Measurements from ENCODE around the gene ITGB1BP2. TPM values are rescaled to one million over a fixed set of nuclear protein-coding genes. Genes with fewer than 3 reads are reported as not detected.
"Not testable (repeated sequence)": the region's sequence is repeated elsewhere in the genome, so short reads cannot be mapped to it uniquely, and the experiment has no call there.

Gene ITGB1BP2
- total RNA-seq, 1 donor from 2014 or later = 0.38 TPM

DNA sequence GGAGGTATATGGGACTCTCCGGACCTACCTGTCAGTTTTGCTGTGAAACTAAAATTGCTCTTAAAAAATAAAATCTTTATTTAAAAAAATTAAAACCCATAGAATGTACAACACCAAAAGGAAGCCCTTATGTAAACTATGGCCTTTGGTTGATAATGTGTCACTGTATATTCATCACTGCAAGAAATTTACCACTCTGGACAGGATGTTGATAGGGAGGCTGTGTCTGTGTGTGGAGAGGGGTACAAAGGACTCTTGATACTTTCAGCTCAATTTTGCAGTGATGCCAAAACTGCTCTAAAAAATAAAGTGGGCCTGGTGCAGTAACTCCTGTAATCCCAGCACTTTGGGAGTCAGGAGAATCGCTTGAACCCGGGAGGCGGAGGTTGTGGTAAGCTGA is 44.7 kb upstream of the ITGB1BP2 start:
- Histone ChIP-seq H3K9me3 (no peaks in the 10 kb centered on the region), H3K36me3 (no peaks in the 10 kb centered on the region), H3K4me1 (no peaks in the 10 kb centered on the region), H3K4me3 (no peak overlapping the region), H3K27me3 (no peaks in the 10 kb centered on the region), H3K27ac (no peak overlapping the region)
- TF ChIP-seq, protein P1, sequence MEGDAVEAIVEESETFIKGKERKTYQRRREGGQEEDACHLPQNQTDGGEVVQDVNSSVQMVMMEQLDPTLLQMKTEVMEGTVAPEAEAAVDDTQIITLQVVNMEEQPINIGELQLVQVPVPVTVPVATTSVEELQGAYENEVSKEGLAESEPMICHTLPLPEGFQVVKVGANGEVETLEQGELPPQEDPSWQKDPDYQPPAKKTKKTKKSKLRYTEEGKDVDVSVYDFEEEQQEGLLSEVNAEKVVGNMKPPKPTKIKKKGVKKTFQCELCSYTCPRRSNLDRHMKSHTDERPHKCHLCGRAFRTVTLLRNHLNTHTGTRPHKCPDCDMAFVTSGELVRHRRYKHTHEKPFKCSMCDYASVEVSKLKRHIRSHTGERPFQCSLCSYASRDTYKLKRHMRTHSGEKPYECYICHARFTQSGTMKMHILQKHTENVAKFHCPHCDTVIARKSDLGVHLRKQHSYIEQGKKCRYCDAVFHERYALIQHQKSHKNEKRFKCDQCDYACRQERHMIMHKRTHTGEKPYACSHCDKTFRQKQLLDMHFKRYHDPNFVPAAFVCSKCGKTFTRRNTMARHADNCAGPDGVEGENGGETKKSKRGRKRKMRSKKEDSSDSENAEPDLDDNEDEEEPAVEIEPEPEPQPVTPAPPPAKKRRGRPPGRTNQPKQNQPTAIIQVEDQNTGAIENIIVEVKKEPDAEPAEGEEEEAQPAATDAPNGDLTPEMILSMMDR (IDR thresholded peaks at IDR 0.05) = no peak
- ATAC-seq (no peak), DNase-seq (no peak)
- intact Hi-C loops (cut with DNase I) = no loop called here

DNA sequence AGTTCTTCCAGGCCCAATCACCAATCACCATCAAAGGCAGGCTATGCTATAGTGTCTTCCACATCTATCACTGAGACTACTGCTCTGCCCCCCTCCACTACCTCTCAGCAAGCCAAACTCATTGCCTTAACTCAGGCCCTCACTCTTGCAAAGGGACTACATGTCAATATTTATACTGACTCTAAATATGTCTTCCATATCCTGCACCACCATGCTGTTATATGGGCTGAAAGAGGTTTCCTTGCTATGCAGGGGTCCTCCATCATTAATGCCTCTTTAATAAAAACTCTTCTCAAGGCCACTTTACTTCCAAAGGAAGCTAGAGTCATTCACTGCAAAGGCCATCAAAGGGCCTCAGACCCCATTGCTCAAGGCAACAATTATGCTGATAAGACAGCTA is 32.9 kb upstream of the ITGB1BP2 start:
- ATAC-seq; H3K4me3 ChIP-seq; H3K36me3 ChIP-seq; H3K9me3 ChIP-seq; intact Hi-C loops (cut with DNase I); H3K27ac ChIP-seq; H3K27me3 ChIP-seq; DNase-seq; H3K4me1 ChIP-seq: not testable (repeated sequence)

DNA sequence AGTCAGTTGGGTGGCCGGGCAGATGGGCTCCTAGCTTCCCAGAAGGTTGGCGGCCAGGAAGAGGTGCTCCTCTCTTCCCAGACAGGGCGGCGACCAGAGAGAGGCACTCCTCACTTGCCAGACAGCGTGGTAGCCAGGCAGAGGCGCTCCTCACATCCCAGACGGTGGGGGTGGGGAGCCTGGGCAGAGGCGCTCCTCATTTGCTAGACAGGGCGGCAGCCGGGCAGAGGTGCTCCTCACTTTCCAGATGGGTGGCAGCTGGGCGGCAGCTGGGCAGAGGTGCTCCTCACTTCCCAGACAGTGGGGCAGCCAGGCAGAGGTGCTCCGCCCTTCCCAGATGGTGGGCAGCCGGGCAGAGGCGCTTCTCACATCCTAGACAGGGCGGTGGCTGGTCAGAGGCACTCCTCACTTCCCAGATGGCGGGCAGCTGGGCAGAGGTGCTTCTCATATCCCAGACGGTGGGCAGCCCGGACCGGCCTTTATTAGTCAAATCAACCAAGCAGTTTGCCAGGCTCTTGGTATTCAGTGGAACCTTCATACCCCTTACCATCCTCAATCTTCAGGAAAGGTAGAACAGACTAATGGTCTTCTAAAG is 31.7 kb upstream of the ITGB1BP2 start:
- Histone ChIP-seq H3K27ac (no peak overlapping the region), H3K36me3 (no peaks in the 10 kb centered on the region), H3K4me3 (no peak overlapping the region), H3K4me1 (no peaks in the 10 kb centered on the region), H3K27me3 (no peaks in the 10 kb centered on the region), H3K9me3 (no peaks in the 10 kb centered on the region)
- DNase-seq (no peak), ATAC-seq (no peak)
- TF ChIP-seq, protein P1 (IDR thresholded peaks at IDR 0.05) = no peak
- intact Hi-C loops (cut with DNase I) = no loop called here

DNA sequence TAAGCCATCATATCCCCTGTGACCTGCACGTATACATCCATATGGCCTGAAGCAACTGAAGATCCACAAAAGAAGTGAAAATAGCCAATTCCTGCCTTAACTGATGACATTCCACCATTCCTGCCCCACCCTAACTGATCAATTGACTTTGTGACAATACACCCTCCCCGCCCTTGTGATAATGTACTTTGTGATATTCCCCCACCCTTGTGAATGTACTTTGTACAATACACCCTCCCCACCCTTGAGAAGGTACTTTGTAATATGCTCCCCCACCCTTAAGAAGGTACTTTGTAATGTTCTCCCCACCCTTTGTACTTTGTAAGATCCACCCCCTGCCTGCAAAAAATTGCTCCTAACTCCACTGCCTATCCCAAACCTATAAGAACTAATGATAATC is 29.2 kb upstream of the ITGB1BP2 start:
- ATAC-seq; H3K9me3 ChIP-seq; H3K4me1 ChIP-seq; H3K27me3 ChIP-seq; DNase-seq; H3K4me3 ChIP-seq; intact Hi-C loops (cut with DNase I); H3K27ac ChIP-seq; H3K36me3 ChIP-seq: not testable (repeated sequence)

DNA sequence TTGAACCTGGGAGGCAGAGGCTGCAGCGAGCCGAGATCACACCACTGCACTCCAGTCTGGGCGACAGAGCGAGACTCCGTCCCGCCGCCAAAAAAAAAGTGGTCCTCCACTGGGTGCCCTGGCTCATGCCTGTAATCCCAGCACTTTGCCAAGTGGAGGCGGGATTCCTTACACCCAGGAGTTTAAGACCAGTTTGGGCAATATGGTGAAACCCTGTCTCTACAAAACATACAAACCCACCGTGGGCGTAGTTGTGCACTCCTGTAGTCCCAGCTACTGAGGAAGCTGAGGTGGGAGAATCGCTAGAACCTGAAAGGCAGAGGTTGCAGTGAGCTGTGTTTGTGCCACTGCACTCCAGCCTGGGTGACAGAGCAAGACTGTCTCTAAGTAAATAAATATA is 20.2 kb upstream of the ITGB1BP2 start:
- ATAC-seq; H3K4me3 ChIP-seq; H3K9me3 ChIP-seq; DNase-seq; H3K27me3 ChIP-seq; H3K36me3 ChIP-seq; H3K27ac ChIP-seq; intact Hi-C loops (cut with DNase I): not testable (repeated sequence)
- peaks cover 11% of the 10 kb centered on the region for H3K4me1 ChIP-seq

DNA sequence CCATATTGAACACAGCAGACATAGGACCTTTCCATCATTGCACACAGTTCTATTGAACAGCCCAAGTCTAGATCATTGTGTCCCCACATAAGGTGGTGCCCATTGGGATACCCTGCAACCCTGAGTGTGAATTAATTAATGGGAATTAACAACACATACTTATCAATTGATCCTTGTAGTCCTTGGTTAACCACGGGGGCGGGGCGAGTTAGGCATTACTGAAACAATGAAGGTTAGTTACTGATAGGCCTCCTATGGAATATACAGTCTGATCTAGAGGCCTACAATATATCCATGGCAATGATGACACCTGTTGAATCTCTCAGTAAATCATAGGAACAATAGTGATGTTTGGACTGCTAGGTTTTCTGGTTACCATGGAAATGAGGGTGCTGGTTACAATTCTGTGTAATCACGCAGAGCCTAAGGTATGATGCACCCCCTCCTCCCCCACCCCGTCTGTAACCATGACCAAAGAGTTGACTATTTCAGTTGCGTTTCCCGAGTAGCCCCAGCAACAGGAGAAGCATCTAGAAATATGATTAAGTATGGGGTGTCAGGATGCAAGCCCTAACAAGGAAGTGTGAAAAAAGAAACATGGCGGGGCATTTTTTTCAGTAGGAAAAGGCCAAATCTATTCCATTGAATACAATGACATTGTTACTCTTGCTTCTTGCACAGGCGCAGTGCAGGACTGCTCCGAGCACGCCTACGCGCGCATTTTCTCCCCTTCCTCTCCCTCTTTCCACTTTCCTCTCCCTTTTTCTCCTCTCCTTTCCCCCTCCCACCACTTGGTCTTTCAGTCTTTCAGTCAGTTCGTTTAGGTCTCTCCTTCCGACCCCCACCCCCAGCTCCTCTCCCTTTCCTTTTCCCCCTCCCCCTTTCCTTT is 18.8 kb upstream of the ITGB1BP2 start:
- no peak for DNase-seq
- peak; percentile 76 for ATAC-seq
- Histone ChIP-seq H3K27ac (peak overlapping the region; percentile 92), H3K27me3 (no peaks in the 10 kb centered on the region), H3K4me3 (peak overlapping the region; percentile 68), H3K36me3 (no peaks in the 10 kb centered on the region), H3K4me1 (peaks cover 12% of the 10 kb centered on the region), H3K9me3 (no peaks in the 10 kb centered on the region)
- TF ChIP-seq, protein P1 (IDR thresholded peaks at IDR 0.05) = no peak
- intact Hi-C loops (cut with DNase I) = no loop called here

DNA sequence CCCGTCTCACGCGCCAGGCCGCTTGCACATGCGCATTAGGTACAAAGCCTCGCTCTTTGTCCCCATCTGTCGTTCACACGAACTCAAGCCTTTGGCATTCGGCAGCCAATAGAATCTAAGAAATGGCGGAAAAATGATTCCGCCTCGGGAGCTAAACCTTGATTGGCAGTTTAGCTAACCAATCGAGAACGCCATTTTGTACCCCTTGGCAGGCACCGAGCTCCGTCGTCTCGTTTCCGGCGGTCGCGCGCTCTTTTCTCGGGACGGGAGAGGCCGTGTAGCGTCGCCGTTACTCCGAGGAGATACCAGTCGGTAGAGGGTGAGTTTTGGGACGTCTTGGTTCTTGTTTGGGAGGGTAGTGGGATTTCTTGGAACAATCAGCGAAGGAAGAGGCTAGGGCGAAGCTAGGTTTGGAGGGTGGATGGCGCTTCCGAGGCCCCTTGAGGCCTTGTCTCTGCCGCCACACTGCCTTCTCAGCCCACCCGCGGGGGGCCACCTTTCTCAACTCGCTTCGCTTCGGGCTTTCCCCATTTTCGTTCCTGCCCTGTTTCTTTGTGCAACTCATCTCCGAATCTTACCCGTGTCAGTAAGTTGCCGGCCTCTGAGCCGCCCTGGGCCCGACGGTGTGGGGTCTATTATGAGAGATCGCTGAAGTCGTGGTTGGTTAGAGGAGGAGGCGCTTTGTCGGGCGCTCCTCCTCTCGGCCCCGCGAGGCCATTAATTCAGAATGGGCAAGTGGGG is 18.0 kb upstream of the ITGB1BP2 start, which contains the start of gene NONO:
TSS of gene NONO (plus strand) at position 233 of the 741 bp plus-strand sequence. CDS start 7,003 bp downstream, outside the sequence.
- TF ChIP-seq, protein P1 (IDR thresholded peaks at IDR 0.05) = no peak
- DNase-seq = peak; percentile 89
- intact Hi-C loops (cut with DNase I) = no loop called here
- Histone ChIP-seq H3K27me3 (no peaks in the 10 kb centered on the region), H3K36me3 (no peaks in the 10 kb centered on the region), H3K4me1 (peaks cover 12% of the 10 kb centered on the region), H3K4me3 (peak within 1 kb of the TSS; percentile 68), H3K27ac (peak within 1 kb of the TSS; percentile 92), H3K9me3 (no peaks in the 10 kb centered on the region)
- peak; percentile 98 for ATAC-seq

All from upper lobe of right lung (tissue), 1 donor.